GM18868 (cell line): ENCODE measurements around the gene SORCS3.
A peak's percentile ranks its signal among the peaks of the same experiment; 100 is the strongest.

Experiments used
- ATAC-seq: cut with Tn5 transposase; IDR thresholded peaks from one replicate; pipeline ENCODE4 v1.9.1; 2021; ENCODE audit warnings: mild to moderate bottlenecking, moderate library complexity; ENCODE audit not compliant: unreplicated experiment

Gene SORCS3

DNA sequence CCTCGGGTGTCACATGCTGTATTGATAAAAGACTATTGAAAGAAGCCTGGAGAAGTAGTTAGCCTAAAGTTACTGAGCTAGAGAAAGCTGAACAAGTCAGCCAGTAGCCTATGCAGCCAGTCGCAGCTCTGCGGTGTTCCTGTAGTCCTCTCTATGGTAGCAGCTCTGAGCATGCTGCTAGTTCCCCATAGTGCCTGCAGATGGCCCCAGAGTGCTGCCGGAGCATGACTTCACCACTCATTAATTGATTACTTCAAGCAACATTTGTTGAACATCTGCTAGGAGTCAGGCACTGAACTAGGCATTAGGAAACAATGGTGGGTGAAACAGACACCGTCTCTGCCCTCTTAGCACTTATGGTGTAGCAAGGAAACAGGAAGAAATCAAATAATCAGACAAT lies 422.7 kb downstream of the SORCS3 start:
- ATAC-seq = peak; percentile 78

- no peak for ATAC-seq
These were observed 427.4 kb downstream of the SORCS3 start for GRCh38 chr10:105068497-105068896.

DNA sequence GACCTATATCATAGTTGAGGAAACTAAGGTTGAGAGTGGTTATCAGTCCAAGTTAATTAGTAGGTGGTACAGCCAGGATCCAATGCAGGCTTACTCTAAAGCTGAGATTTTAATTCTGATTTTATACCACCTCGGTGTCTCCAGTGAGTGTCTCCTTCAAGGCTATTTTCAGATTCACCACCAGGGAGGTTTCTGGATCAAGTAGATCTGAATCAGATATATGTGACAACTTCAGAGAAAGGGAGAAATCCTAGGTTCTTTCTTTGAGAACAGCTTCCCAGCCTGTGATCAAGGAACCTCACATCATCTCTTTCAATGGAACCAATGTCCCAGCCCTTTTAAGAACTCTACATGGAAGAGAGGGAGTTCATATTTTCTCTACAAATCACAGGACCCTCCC lies 429.2 kb downstream of the SORCS3 start:
- no peak for ATAC-seq

DNA sequence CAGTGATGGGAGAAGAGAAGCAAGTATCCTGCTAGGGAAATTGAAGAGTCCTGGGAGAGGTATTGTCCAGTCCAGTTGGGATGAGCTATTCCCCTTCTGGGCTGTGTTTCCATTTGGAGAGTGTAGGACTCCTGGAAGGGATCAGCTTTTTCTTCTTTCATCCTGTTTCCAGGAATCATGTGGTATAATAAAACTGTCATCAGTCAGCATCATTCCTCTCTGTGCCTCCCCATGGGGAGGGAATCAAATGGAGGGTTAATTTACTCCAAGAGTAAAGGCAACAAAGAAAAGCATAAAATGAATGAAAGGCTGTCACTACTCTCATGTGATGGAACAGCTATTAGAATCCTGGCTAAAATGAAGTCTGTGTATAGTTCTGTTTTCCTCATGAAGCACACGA lies 429.9 kb downstream of the SORCS3 start:
- no peak for ATAC-seq

DNA sequence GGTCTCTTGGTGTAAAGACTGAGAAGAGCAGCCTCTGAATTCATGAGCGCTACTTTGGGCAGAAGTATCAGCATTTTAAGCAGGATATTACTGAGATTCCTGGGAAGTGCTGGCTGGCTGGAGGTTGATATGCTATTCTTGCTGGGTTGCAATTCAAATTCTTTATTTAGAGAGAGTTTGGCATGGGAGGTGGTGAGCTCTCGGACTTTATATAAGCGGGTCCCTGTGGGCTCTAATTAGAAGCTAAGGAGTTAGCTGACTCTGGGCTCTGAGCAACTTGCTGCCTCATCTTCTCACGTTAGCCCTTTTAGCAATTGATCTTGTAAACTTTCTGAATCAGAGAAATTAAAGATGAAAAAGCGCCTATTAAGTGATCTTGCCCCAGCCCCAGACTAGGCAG lies 430.9 kb downstream of the SORCS3 start:
- no peak for ATAC-seq

DNA sequence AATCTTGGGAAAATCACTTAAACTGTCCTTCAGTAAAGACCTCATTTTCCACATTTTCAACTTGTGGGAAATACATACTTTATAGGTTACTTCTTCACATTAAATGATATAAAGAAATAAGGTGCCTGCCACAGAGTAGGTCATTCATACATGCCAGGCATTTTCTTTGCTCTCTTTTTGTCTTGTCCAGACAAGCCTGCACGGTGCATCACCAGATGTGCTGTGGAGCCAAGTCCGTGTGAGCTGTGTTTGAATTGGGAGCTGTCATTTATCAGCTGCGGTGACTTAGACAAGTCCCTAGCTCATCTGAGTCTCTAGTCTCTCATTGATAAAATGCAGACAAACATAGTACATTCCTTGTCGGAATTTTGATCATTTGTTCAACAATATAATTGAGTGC lies 432.9 kb downstream of the SORCS3 start:
- ATAC-seq = no peak

DNA sequence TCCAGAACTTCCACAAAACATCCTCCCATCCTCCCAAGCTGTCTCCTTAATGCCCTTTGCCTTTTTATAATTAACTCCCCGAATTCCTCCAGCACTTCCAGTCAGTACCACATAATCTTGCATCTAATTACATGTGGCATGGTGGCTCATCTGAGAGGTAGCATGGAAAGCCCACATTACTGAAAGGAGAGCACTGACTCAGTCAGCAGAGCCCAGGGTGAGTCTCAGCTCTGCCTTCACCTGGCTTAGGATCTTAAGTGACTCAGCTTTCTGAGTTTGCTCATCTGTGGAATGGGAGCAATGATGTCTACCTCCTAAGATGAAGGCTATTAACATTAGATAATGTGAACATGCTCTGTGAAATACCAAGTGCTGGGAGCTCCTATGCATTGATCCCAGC lies 433.9 kb downstream of the SORCS3 start:
- ATAC-seq = no peak

DNA sequence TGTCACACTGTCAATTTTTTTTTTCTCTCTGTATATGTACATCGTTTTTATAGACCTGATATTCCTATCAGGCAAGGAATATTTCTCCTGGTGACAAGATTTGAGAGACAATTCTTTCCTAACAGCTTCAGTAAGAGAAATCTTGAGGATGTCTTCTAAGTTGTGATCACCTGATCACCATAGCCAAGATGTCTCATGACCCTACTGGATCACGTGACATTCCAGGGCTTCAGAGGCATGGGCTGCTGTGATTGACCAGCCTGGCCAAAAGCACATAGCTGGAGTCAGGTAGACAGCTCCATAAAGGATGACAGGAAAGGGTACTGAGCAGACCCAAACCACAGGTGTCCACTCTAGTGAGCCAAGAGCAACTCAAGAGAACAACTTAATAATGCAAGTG lies 444.9 kb downstream of the SORCS3 start:
- no peak for ATAC-seq

DNA sequence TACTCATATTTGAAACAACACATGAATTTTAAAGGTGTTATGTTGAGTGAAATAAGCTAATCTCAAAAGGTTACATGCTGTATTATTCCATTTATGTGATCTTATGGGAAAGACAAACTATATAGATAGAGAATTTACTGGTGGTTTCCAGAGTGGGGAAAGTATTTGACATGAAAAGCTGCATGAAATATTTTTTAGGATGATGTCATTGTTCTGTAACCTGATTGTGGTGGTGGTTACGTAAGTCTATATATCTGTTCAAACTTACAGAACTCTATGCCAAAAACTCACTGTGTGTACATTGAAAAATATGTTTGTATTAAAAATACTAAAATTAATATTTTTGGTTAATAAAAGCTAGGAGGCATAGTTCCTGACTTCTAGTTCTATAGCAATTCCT lies 453.0 kb downstream of the SORCS3 start:
- no peak for ATAC-seq

GRCh38 chr10:105096316-105096715 lies 455.2 kb downstream of the SORCS3 start:
- ATAC-seq = no peak

GRCh38 chr10:105102977-105103376 lies 461.9 kb downstream of the SORCS3 start:
- ATAC-seq = no peak

DNA sequence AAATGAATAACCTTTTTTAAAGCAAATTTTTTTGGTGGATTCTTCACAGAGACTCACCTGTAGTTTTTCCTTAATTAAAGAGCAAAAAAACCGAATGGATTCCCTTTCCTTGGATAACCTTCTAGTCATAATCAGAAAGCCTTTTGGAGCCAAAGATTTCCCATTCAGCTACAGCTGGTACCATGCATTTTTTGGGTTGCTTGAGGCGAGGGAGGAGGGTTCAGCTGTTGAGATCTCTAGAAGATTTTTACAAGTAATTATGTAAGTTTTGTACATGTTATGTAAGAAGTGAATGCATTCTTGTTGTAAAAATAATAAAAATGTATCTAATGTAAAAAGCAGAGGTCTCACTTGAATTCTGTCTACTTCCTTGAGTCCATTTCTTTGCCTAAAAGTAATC lies 463.2 kb downstream of the SORCS3 start:
- ATAC-seq = no peak

- ATAC-seq = no peak
These were observed 468.1 kb downstream of the SORCS3 start for GRCh38 chr10:105109164-105109563.

DNA sequence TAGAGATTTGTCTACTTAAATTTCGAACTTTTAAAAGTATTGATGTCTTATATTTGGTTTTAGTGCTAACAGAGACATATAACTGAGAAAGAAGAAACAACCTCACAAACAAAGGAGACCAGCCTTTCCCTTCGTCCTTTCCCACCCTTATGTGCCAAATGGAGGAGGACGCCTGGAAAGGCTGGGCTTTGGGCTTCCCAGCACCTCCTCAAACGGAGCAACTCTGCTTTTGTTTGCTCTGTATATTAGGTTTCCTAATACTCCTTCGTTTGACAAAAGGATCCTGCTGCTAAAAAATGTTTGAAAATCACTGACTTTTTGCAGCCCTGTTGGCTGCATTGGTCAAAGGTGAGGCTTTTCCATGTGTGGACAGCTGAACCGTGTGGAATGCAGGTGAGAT lies 471.8 kb downstream of the SORCS3 start:
- no peak for ATAC-seq

GRCh38 chr10:105113666-105114065 lies 472.6 kb downstream of the SORCS3 start:
- ATAC-seq = no peak

GRCh38 chr10:105121743-105122142 lies 480.7 kb downstream of the SORCS3 start:
- ATAC-seq = no peak

DNA sequence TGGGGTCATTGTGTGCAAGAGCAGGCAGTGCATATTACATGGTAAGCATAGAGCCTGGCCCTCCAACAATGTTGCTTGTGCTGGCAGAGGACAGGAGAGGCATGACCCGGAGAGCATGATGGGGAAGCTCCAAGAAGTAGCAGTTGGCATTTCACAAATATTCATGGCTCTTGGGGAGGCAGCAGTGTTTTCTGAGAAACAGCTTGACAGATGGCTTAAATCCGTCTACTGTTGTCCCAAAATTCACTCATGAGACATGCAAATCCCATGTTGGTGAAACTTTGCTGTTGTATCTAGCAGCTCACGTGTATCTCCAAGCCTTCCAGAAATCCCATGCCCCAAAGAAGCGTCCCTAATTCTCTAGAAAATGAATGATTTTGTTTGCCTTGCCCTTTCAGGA lies 487.0 kb downstream of the SORCS3 start:
- ATAC-seq = no peak

GRCh38 chr10:105138358-105138757 lies 497.3 kb downstream of the SORCS3 start:
- no peak for ATAC-seq

GRCh38 chr10:105139363-105139896 lies 498.3 kb downstream of the SORCS3 start:
- no peak for ATAC-seq

DNA sequence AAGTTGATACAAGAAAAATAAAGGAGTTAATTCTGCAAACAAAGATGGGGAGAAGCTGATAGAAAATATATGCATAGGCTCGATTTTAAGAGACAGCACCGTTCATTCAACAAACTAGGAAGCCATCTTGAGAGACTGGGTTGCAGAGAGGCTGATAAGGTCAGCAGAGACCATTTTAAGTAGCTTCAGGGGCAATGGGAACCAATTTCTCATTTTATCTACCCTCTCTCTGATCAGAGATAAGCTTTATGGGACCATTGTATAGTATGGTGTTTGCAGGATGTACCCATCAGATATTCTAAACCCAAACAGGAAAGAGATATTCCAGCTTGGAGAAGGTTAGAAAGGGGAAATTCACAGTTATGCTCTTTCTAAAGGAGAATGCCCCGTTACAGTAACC lies 499.5 kb downstream of the SORCS3 start:
- no peak for ATAC-seq

DNA sequence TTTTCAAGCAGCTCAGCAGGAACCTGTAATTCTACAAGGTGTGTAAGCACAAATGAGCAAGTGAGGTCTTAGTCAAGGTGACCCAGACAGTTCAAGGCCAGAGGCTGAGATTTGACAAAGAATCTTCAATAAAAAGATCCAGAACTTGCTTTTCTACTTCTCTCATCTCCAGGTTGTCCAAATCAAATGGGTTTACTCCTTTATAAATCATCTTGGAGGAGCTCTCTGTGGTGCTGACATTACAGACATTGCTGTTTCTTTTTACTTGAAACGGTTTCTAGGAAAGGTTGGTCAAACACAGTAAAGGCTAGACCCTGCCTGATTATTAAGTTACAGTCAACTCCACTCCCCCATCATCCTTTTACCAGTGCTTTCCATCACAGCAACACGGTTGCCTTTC lies 504.6 kb downstream of the SORCS3 start:
- no peak for ATAC-seq

GRCh38 chr10:105146436-105146835 lies 505.3 kb downstream of the SORCS3 start:
- no peak for ATAC-seq

GRCh38 chr10:105148456-105148855 lies 507.4 kb downstream of the SORCS3 start:
- ATAC-seq = no peak

DNA sequence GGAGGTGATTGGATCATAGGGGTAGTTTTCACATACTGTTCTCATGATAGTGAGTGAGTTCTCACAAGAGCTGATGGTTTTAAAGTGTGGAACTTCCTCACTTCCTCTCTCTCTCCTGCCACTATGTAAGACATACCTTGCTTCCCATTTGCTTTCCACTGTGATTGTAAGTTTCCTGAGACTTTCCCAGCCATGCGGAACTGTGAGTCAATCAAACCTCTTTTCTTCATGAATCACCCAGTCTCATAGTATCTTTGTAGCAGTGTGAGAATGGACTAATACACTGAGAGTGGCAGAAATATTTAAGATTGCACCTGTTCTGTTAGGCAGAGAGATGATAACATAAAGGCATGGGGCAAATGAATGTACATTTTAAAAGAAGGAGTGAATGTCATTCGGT lies 507.8 kb downstream of the SORCS3 start:
- no peak for ATAC-seq
